Measurements from ENCODE around the gene DDX19B.
A peak's percentile ranks its signal among the peaks of the same experiment; 100 is the strongest.

DDX19B gene

GRCh38 chr16:70251629-70252354 lies 47.2 kb upstream of the DDX19B start, which contains the start of gene EXOSC6 (continued):
- TF ChIP-seq, protein P1, sequence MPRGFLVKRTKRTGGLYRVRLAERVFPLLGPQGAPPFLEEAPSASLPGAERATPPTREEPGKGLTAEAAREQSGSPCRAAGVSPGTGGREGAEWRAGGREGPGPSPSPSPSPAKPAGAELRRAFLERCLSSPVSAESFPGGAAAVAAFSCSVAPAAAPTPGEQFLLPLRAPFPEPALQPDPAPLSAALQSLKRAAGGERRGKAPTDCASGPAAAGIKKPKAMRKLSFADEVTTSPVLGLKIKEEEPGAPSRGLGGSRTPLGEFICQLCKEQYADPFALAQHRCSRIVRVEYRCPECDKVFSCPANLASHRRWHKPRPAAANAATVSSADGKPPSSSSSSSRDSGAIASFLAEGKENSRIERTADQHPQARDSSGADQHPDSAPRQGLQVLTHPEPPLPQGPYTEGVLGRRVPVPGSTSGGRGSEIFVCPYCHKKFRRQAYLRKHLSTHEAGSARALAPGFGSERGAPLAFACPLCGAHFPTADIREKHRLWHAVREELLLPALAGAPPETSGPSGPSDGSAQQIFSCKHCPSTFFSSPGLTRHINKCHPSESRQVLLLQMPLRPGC (tag by site-specific recombination; IDR thresholded peaks at IDR 0.05): peak; percentile 26; the same call in 1 of the 2 replicates
- TF ChIP-seq ZFP37 (tag by site-specific recombination; IDR thresholded peaks at IDR 0.05) (peak; percentile 66; the same call in 1 of the 2 replicates), MZF1 (tag by site-specific recombination; IDR thresholded peaks at IDR 0.05; ENCODE audit: borderline replicate concordance) (peak; percentile 84), ZBTB21 (tag by site-specific recombination; IDR thresholded peaks at IDR 0.05) (no peak), OSR2 (tag by site-specific recombination; IDR thresholded peaks at IDR 0.05) (no peak), ZNF311 (tag by site-specific recombination; IDR thresholded peaks at IDR 0.05; ENCODE audit: borderline replicate concordance) (no peak), MYNN (tag by site-specific recombination; IDR thresholded peaks at IDR 0.05; ENCODE audit: borderline replicate concordance) (no peak), FEZF1 (tag by site-specific recombination; IDR thresholded peaks at IDR 0.05) (no peak), ZBTB44 (tag by site-specific recombination; IDR thresholded peaks at IDR 0.05) (peak; percentile 39; the same call in 1 of the 2 replicates), ZIC2 (tag by site-specific recombination; IDR thresholded peaks at IDR 0.05) (no peak), PRDM6 (tag by site-specific recombination; IDR thresholded peaks at IDR 0.05) (no peak), ZNF248 (tag by site-specific recombination; IDR thresholded peaks at IDR 0.05) (no peak), ZNF610 (tag by site-specific recombination; IDR thresholded peaks at IDR 0.05; ENCODE audit: borderline replicate concordance) (peak; percentile 26; the same call in 1 of the 2 replicates), KLF10 (tag by site-specific recombination; IDR thresholded peaks at IDR 0.05) (no peak), ZNF37A (tag by site-specific recombination; IDR thresholded peaks at IDR 0.05) (no peak), ZFP69B (tag by site-specific recombination; IDR thresholded peaks at IDR 0.05) (0 out of 2 replicates have a peak, but pooled peaks have one; percentile 52), PRDM1 (tag by site-specific recombination; IDR thresholded peaks at IDR 0.05) (no peak), HOXD13 (CRISPR knock-in tag; IDR thresholded peaks at IDR 0.05; ENCODE audit: borderline replicate concordance) (no peak), ZNF624 (tag by site-specific recombination; IDR thresholded peaks at IDR 0.05) (no peak), ZNF16 (tag by site-specific recombination; IDR thresholded peaks at IDR 0.05; ENCODE audit: low read depth) (no peak), BCL11B (tag by site-specific recombination; IDR thresholded peaks at IDR 0.05; ENCODE audit: low read depth) (no peak), IKZF3 (tag by site-specific recombination; IDR thresholded peaks at IDR 0.05) (peak; percentile 32), ZNF423 (tag by site-specific recombination; IDR thresholded peaks at IDR 0.05) (no peak), ZBTB49 (tag by site-specific recombination; IDR thresholded peaks at IDR 0.05; ENCODE audit: low read depth) (no peak)
- TF ChIP-seq, protein P2, sequence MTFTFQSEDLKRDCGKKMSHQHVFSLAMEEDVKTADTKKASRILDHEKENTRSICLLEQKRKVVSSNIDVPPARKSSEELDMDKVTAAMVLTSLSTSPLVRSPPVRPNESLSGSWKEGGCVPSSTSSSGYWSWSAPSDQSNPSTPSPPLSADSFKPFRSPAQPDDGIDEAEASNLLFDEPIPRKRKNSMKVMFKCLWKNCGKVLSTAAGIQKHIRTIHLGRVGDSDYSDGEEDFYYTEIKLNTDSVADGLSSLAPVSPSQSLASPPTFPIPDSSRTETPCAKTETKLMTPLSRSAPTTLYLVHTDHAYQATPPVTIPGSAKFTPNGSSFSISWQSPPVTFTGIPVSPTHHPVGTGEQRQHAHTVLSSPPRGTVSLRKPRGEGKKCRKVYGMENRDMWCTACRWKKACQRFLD (tag by site-specific recombination; IDR thresholded peaks at IDR 0.05): no peak
- TF ChIP-seq, protein P3, sequence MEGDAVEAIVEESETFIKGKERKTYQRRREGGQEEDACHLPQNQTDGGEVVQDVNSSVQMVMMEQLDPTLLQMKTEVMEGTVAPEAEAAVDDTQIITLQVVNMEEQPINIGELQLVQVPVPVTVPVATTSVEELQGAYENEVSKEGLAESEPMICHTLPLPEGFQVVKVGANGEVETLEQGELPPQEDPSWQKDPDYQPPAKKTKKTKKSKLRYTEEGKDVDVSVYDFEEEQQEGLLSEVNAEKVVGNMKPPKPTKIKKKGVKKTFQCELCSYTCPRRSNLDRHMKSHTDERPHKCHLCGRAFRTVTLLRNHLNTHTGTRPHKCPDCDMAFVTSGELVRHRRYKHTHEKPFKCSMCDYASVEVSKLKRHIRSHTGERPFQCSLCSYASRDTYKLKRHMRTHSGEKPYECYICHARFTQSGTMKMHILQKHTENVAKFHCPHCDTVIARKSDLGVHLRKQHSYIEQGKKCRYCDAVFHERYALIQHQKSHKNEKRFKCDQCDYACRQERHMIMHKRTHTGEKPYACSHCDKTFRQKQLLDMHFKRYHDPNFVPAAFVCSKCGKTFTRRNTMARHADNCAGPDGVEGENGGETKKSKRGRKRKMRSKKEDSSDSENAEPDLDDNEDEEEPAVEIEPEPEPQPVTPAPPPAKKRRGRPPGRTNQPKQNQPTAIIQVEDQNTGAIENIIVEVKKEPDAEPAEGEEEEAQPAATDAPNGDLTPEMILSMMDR (tag by site-specific recombination; IDR thresholded peaks at IDR 0.05): peak; percentile 98
- TF ChIP-seq, protein P4, sequence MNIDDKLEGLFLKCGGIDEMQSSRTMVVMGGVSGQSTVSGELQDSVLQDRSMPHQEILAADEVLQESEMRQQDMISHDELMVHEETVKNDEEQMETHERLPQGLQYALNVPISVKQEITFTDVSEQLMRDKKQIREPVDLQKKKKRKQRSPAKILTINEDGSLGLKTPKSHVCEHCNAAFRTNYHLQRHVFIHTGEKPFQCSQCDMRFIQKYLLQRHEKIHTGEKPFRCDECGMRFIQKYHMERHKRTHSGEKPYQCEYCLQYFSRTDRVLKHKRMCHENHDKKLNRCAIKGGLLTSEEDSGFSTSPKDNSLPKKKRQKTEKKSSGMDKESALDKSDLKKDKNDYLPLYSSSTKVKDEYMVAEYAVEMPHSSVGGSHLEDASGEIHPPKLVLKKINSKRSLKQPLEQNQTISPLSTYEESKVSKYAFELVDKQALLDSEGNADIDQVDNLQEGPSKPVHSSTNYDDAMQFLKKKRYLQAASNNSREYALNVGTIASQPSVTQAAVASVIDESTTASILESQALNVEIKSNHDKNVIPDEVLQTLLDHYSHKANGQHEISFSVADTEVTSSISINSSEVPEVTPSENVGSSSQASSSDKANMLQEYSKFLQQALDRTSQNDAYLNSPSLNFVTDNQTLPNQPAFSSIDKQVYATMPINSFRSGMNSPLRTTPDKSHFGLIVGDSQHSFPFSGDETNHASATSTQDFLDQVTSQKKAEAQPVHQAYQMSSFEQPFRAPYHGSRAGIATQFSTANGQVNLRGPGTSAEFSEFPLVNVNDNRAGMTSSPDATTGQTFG (tag by site-specific recombination; IDR thresholded peaks at IDR 0.05; ENCODE audit: borderline replicate concordance): no peak

All from HEK293 (cell line).